Activated effector memory CD4-positive, alpha-beta T cell treated with anti-CD3 and anti-CD28 coated beads, Interleukin-2, amount 50 U/mL, for 16 hours (primary cell): ENCODE results near the gene TBCD.
"Not testable (repeated sequence)": the region's sequence is repeated elsewhere in the genome, so short reads cannot be mapped to it uniquely, and the experiment has no call there.

Experiments
- DNase-seq: peaks from one replicate; pipeline ENCODE4 v3.0.0-alpha.2; 2020

Gene TBCD

GRCh38 chr17:82767041-82767754 lies 15.3 kb downstream of the TBCD start:
- DNase-seq = peak; percentile 70

DNA sequence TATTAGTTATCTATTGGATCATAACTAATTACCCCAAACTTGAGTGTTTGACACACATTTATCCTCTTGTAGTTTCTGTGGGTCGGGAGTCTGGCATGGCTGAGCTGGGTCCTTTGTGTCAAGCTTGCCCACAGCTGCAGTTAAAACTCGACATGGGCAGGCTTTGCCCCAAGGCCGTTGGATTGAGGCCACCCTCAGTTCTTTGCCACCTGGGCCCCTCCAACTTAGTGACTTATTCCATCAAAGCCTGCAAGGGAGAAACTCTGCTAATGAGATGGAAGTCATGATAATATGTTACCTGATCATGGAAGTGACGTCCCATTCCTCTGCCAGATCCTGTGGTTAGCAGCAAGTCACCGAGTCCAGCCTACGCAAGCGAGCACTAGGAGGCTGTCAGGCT lies 17.2 kb downstream of the TBCD start:
- DNase-seq = no peak

DNA sequence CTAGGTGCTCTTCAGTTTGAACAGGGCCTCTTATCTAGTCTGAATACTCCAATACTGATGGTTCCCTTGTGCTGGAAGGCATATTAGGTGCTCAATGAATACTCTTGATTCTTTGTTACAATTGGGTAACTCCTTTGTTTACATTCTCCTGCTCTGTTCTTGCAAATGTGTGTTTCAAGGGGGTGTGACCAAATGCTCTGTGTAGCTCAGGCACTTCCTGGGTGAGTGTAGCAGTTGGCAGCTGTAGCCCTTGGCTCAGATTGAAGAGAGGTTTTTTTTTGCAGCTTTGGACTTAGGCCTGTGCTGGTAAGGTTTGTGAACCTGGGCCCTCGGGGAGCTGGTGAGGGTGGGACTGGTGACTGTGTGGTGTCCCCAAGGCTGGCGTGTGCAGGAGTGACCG lies 20.2 kb downstream of the TBCD start:
- no peak for DNase-seq

DNA sequence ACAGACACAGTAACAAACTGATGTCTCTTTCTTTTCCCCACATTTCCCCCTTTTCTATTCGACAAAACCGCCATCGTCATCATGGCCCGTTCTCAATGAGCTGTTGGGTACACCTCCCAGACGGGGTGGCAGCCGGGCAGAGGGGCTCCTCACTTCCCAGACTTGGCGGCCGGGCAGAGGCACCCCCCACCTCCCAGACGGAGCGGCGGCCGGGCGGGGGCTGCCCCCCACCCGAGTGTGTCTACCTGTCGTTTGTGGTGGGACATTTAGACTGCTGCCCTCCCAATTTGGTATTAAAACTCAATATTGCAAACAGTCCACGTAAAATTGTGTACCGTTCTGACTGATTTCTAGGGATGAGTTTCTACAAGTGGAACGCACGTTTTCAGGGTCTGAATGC lies 22.6 kb downstream of the TBCD start:
- not testable (repeated sequence) for DNase-seq

- peak; percentile 79 for DNase-seq
These were observed 23.3 kb downstream of the TBCD start for GRCh38 chr17:82775001-82775823.

DNA sequence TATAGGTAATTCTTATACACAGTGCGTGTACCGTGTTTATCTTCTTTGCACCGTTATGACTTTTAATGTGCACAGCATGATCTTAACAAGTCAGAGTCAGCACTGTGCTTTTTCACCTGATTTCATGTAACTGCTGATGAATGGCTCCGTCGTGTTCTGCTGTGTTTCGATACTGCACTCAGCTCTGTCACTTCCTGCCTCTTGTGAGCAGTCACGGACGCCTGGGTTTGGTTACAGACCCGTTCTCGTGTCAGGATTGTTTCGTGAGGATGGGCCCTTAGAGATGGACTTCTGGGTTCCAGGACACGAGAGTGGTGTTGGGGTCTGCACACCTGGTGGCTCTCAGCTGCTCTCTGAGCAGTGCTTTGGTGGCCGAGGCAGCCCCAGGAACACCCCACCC lies 24.6 kb downstream of the TBCD start:
- no peak for DNase-seq

GRCh38 chr17:82777778-82778375 lies 26.0 kb downstream of the TBCD start:
- not testable (repeated sequence) for DNase-seq

DNA sequence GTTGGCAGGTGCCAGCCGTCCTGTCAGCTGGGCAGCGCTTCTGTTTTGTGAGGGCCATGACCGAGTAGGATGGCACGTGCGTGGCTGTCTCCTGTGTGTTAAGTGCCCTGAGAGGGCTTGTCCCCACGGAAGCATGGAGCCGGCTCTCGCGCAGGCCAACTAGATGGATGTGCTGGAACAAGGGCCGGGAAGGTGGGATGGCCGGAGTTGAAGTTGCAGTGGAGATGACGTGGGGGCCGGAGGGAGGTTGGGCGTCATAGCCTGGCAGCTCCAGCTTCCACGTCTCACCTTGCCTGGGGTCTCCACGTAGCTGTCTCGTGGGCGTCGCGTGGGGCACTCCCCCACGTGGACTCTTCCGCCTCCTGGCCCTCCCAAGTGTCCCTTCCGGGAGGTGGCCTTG lies 27.7 kb downstream of the TBCD start:
- no peak for DNase-seq

DNA sequence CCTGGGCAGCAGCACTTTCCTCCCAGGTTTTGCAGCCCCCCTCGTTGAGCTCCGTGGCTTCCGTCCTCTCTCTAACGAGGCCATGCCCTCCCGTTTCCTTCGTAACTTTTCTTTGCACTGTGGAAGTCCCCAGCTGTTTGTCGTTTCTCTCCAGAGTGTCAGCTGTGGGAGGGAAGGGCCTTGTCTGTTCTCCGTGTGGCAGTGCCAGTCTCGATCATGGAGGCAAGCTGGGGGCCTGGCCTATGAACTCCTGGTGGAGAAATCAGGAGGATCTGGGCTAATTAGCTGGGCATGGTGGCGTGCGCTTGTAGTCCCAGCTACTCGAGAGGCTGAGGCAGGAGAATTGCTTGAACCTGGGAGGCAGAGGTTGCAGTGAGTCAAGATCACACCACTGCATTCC lies 28.3 kb downstream of the TBCD start:
- DNase-seq = no peak

DNA sequence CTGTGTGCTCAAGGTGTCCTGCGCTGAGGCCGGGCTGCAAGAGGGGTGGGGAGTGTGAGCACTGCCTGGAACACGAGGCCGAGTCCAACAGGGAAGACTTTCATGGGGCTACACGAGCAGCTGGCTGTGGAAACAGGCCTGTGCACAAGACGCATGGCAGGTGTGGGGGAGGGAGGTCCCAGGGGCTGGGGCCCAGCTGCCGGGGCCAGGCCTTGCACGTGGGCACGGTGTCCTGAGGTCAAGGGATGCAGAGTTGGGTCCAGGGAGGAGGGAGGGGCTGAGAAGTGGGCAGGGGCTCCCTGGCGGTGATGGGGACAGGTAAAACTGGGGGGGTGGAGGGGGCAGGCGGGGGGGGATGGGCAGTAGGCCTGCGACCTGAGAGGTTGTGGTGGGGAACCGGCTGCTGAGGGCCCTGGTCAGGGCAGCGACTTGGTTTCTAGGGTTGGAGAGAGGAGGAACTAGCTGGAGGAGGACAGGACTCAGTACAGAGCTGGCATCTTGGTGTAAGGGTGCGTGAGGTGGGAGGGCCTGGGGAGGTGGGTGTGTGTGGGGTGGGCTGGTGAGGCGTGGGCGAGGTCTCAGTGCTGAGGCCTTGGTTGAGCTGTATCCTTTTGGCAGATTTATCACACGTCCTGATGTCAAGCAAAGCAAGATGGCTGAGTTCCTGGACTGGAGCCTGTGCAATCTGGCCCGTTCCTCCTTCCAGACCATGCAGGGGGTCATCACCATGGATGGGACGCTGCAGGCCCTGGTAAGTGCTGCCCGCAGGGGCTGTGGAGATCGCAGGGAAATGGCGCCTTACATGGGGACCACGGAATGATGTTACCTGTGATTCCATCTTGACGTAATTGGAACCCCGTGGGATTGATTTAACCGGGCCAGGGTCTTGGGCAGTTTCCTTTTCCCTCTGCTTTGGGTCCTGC lies 29.4 kb downstream of the TBCD start:
- DNase-seq = no peak

- peak; percentile 92 for DNase-seq
These were observed 30.0 kb downstream of the TBCD start for GRCh38 chr17:82781894-82782274.

GRCh38 chr17:82782657-82783207 lies 30.9 kb downstream of the TBCD start:
- DNase-seq = no peak

- DNase-seq = no peak
These were observed 31.6 kb downstream of the TBCD start for GRCh38 chr17:82783498-82783897.

- DNase-seq = not testable (repeated sequence)
These were observed 33.7 kb downstream of the TBCD start for GRCh38 chr17:82785581-82785980.

DNA sequence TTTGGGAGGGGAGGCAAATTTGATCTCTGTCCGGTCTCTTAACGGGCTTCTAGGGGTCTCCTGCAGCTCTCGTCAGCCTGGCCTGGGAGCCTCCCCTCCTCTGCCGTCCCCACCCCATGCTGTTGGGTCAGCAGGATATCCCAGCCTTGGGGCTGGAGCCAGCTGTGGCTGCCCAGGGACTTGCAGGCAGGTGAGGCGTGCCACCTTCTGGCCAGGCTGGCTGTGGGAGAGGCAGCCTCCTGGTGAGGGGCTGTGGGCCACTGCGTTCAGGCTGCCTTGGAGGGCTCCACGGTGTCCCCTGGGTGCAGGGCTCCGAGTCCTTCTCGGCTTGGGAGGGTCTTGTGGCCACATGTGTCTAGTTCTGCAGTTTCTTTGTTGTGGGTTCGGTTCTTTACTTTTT lies 34.6 kb downstream of the TBCD start:
- no peak for DNase-seq

DNA sequence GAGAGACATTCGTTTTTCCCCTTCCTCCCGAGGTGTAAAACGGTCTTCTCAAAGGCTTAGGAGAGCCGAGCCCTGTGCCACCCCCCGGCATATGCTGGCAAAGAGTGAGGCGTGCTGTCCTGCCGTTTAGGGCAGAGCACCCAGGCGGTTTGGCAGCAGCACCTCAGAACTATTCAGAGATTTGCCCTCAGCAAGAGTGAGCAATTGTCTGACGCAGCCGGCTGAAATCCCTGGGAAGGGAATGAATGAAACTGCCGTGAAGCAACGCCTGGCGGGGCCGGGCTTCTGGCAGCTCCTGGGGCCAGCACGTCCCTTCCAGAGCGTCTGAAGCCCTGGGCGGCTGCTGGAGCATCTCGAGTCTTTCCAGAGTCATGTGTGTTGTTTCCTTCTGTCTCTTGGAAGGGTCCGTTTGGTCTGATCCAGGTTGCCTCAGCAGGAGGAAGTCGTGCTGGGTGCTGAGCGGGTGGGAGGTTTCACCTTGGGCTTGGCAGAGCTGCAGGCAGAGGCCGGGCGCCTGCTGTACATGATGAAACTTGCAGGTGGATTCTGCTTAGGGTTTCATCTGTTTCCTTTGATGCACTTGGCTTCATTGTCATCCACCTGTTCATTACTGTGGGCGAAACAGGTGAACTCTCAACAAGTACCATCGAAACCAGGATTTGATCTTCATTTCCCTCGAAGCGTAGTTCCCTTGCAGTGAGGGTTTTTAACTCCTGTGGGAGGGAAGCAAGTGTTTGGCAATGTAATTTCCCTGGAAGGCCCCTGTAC lies 35.4 kb downstream of the TBCD start:
- DNase-seq = no peak

- DNase-seq = no peak
These were observed 36.5 kb downstream of the TBCD start for GRCh38 chr17:82788206-82789001.

GRCh38 chr17:82789051-82789592 lies 37.3 kb downstream of the TBCD start:
- DNase-seq = no peak

DNA sequence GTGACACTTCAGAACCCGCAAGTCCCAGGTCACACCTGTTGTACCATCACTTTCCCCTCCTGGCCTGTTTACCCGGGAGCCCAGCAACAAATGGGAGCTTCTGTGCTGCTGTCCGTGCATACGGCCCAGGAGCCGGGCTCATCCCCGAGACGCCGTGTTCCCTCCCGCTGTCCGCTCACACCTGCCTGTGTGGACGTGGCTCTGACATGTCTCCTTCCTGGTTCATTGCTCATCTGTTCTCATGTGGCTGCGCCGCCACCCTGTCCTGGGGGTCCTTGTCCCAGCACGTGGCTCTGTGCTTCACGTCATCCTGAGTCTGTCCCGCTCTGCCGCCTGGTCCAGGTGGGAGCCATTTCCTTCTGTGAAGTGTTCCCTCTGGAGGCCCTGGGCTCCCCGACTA lies 37.9 kb downstream of the TBCD start:
- no peak for DNase-seq

DNA sequence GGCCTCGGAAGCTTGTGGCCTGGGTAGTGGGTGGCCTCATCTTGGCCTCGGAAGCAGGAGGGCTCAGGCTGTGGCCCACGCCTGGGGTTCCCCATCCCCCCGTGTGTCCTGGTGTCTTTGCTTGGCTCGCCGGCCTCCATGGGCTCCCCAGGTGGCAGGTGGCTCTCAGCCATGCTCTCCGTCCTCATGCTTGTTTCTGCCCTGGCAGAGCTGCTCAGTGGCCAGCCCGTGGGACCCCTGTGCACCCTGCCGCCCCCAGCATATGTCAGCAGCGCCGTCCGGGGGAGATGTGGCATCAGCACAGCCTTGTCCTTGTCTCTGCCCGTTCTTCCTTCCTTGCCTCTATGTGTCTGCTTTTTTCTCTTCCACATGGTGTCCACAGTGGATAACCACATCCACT lies 38.5 kb downstream of the TBCD start:
- no peak for DNase-seq

DNA sequence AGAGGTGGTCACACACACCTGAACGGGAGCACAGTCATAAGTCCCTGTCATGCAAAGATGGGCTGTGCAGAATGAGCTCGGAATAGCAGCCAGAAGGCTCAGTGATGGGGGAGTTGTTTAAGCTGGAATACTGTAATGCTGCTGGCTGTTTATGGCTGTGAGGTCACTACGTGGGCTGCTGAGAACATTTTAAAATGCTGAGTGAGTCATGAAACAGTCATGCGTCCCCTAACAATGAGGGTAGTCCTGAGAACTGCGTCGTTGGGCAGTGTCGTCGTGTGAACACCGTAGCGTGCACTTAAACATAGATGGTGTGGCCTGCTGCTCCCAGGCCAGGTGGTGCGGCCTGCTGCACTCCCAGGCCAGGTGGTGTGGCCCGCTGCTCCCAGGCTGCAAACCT lies 39.7 kb downstream of the TBCD start:
- DNase-seq = no peak
